Measurements from ENCODE around the gene ANKRD40CL.
A peak's percentile ranks its signal among the peaks of the same experiment; 100 is the strongest.

The ANKRD40CL gene

DNA sequence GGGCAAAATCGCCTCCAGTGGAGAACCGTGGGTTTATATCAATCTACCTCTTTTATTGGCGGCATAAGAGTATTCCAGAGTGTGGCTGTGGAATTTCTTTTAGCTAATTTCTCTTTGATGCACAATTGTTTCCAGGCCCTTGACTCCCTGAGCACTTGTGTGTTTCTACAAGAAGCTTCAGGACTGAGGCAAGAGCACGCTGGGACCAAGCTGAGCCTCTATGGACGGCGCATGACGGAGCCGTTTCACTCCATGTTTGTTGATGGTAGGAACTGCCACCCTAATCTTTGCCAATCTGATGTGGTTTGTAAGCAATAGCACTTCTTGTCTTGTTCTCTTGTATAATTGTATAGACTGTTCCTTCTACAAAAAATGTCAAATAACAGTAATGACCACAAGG is 11.2 kb upstream of the ANKRD40CL start:
- no peak for DNase-seq (ENCODE audit: extremely low read depth, insufficient read length)
- no peaks in the 10 kb centered on the region for H3K36me3 ChIP-seq (ENCODE audit: control insufficient read depth, insufficient read depth, low read length)
- no peaks in the 10 kb centered on the region for H3K27me3 ChIP-seq (replicated peaks; ENCODE audit: control insufficient read depth, insufficient read depth, low read length)

DNA sequence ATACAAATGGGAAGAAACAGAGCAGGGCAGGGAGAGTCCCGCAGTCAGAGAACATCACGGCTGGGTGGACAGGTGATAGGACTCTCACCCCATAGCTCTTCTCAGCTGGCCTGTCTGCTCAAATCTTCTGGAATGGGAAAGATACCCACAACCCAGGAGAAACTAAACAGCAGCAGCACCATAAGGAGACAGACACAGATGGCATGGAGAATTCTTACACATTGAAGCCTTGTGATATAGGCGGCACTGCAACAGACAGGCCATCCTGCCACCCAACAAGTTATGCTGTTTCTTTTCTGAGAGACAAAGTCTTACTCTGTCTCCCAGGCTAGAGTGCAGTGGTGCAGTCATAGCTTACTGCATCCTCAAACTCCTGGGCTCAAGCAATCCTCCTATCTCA is 8.6 kb upstream of the ANKRD40CL start:
- Histone ChIP-seq H3K36me3 (ENCODE audit: control insufficient read depth, insufficient read depth, low read length) (no peaks in the 10 kb centered on the region), H3K27me3 (replicated peaks; ENCODE audit: control insufficient read depth, insufficient read depth, low read length) (no peaks in the 10 kb centered on the region), H3K4me3 (replicated peaks; ENCODE audit: low read depth, low read length) (no peak overlapping the region)
- TF ChIP-seq, protein P1, sequence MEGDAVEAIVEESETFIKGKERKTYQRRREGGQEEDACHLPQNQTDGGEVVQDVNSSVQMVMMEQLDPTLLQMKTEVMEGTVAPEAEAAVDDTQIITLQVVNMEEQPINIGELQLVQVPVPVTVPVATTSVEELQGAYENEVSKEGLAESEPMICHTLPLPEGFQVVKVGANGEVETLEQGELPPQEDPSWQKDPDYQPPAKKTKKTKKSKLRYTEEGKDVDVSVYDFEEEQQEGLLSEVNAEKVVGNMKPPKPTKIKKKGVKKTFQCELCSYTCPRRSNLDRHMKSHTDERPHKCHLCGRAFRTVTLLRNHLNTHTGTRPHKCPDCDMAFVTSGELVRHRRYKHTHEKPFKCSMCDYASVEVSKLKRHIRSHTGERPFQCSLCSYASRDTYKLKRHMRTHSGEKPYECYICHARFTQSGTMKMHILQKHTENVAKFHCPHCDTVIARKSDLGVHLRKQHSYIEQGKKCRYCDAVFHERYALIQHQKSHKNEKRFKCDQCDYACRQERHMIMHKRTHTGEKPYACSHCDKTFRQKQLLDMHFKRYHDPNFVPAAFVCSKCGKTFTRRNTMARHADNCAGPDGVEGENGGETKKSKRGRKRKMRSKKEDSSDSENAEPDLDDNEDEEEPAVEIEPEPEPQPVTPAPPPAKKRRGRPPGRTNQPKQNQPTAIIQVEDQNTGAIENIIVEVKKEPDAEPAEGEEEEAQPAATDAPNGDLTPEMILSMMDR (IDR thresholded peaks at IDR 0.05; ENCODE audit: insufficient read depth, low read length, poor library complexity, severe bottlenecking) = no peak
- no peak for DNase-seq (ENCODE audit: extremely low read depth, insufficient read length)

More for the DNA sequence above, 11.2 kb upstream of the ANKRD40CL start:
- TF ChIP-seq, protein P1 (IDR thresholded peaks at IDR 0.05; ENCODE audit: insufficient read depth, low read length, poor library complexity, severe bottlenecking) = no peak
- no peak overlapping the region for H3K4me3 ChIP-seq (replicated peaks; ENCODE audit: low read depth, low read length)

DNA sequence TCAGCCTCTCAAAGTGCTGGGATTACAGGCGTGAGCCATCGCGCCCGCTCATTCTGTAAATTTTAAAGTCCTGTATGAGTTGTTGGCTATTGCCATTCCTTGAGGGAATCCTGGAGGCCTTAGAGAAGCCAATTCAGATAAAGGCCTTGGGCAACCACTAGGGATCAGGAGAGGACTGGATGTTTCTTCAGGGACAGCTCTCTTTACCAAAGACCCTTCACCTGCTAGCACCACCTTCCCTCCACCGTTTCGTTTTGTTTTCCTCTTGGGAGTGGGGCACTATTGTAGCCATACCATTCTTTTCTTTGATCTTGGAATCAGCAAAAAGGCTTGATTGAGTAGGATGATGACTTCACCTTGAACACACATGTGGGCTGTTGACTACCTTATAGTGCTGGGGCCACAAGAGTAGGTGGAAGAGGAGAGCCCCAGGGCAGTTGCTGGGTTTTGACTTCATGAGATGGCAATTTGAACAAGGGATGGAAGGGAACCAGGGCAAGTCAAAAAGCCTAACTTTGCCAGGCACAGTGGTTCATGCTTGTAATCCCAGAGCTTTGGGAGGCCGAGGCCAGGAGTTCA is 7.0 kb upstream of the ANKRD40CL start:
- Histone ChIP-seq H3K36me3 (ENCODE audit: control insufficient read depth, insufficient read depth, low read length) (no peaks in the 10 kb centered on the region), H3K27me3 (replicated peaks; ENCODE audit: control insufficient read depth, insufficient read depth, low read length) (no peaks in the 10 kb centered on the region), H3K4me3 (replicated peaks; ENCODE audit: low read depth, low read length) (no peak overlapping the region)
- TF ChIP-seq, protein P1 (IDR thresholded peaks at IDR 0.05; ENCODE audit: insufficient read depth, low read length, poor library complexity, severe bottlenecking) = no peak
- DNase-seq (ENCODE audit: extremely low read depth, insufficient read length) = no peak

DNA sequence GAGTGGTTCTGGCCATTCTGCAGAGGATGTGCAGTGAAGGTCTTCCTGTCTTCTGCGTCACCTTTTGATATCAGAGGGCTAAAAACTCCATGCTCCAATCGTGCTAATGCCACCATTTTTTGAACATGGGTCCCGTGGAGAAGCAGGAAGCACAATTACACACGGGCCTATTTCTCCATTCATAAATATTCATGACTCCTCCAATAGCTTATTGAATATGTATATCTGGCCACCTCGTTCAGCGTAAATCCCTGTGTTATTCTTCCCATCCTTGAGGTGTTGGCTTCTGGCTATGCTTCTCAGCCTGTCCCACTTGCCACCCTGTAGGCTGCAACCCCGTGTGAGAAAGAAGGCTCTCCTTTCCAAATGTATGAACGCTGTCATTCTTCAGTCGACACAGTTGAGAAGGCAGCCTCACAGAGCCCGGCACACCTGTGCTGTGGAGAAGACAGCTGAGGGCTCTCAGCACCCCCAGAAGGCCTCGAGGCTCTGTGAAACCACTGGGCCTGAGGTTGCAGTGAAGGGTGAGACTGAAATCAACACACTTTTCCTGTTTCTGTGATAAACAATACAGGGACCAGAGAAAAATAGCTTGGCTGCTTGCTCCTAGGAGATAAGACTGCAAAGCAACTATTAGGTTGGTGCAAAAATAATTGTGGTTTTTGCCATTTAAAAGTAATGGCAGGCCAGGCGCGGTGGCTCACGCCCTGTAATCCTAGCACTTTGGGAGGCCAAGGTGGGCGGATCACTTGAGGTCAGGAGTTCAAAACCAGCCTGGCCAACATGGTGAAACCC is 4.9 kb upstream of the ANKRD40CL start:
- peak; percentile 28 for DNase-seq (ENCODE audit: extremely low read depth, insufficient read length)
- Histone ChIP-seq H3K36me3 (ENCODE audit: control insufficient read depth, insufficient read depth, low read length) (no peaks in the 10 kb centered on the region), H3K27me3 (replicated peaks; ENCODE audit: control insufficient read depth, insufficient read depth, low read length) (no peaks in the 10 kb centered on the region), H3K4me3 (replicated peaks; ENCODE audit: low read depth, low read length) (no peak overlapping the region)
- TF ChIP-seq, protein P1 (IDR thresholded peaks at IDR 0.05; ENCODE audit: insufficient read depth, low read length, poor library complexity, severe bottlenecking) = no peak

DNA sequence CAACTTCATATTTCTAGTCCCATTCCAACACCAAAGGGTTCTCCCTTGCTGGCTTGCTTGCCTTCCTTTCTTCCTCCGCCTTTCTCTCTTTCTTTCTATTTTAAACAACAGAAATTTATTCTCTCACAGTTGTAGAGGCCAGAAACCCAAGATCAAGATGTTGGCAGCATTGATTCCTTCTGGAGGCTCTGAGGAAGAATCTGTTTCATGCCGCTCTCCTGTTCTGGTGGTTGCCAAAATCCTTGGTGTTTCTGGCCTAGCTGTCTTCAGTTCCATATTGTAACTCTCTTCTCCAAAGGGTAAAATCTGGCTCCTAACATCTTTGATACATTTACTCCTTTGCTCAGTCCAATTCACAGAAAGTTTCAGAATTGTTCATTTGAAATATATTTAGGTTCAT is 3.0 kb upstream of the ANKRD40CL start:
- H3K36me3 ChIP-seq (ENCODE audit: control insufficient read depth, insufficient read depth, low read length) = no peaks in the 10 kb centered on the region
- H3K27me3 ChIP-seq (replicated peaks; ENCODE audit: control insufficient read depth, insufficient read depth, low read length) = no peaks in the 10 kb centered on the region
- no peak for DNase-seq (ENCODE audit: extremely low read depth, insufficient read length)
- TF ChIP-seq, protein P1 (IDR thresholded peaks at IDR 0.05; ENCODE audit: insufficient read depth, low read length, poor library complexity, severe bottlenecking) = no peak
- H3K4me3 ChIP-seq (replicated peaks; ENCODE audit: low read depth, low read length) = no peak overlapping the region

All from GM06990 (cell line).